GM21423 (cell line): ENCODE measurements around the gene NINJ1.

Experiments
- ATAC-seq: cut with Tn5 transposase; IDR thresholded peaks from one replicate; pipeline ENCODE4 v1.9.1; 2021; ENCODE audit warnings: mild to moderate bottlenecking, moderate library complexity; ENCODE audit not compliant: unreplicated experiment

The NINJ1 gene

GRCh38 chr9:93133681-93134014 lies 403 bp downstream of the NINJ1 start:
- no peak for ATAC-seq

GRCh38 chr9:93132946-93133680 lies 938 bp downstream of the NINJ1 start:
- ATAC-seq = peak; percentile 38

GRCh38 chr9:93132287-93132927 lies 1.6 kb downstream of the NINJ1 start:
- ATAC-seq = no peak

- no peak for ATAC-seq
Measured at GRCh38 chr9:93131599-93132286, 2.3 kb downstream of the NINJ1 start.

- no peak for ATAC-seq
Measured at GRCh38 chr9:93130861-93131481, 3.1 kb downstream of the NINJ1 start.

GRCh38 chr9:93129691-93130500 lies 4.2 kb downstream of the NINJ1 start:
- ATAC-seq = no peak

- no peak for ATAC-seq
Measured at GRCh38 chr9:93129286-93129685, 4.8 kb downstream of the NINJ1 start.

- ATAC-seq = no peak
Measured at GRCh38 chr9:93128715-93129224, 5.3 kb downstream of the NINJ1 start.

GRCh38 chr9:93128011-93128714 lies 5.9 kb downstream of the NINJ1 start:
- ATAC-seq = no peak

- no peak for ATAC-seq
Measured at GRCh38 chr9:93127395-93127911, 6.6 kb downstream of the NINJ1 start.

GRCh38 chr9:93126825-93127368 lies 7.2 kb downstream of the NINJ1 start:
- no peak for ATAC-seq

- no peak for ATAC-seq
Measured at GRCh38 chr9:93126151-93126781, 7.8 kb downstream of the NINJ1 start.

- ATAC-seq = no peak
Measured at GRCh38 chr9:93125331-93125894, 8.6 kb downstream of the NINJ1 start.

GRCh38 chr9:93124793-93125192 lies 9.3 kb downstream of the NINJ1 start:
- no peak for ATAC-seq

- no peak for ATAC-seq
Measured at GRCh38 chr9:93123561-93124283, 10.3 kb downstream of the NINJ1 start.

GRCh38 chr9:93122721-93123221 lies 11.3 kb downstream of the NINJ1 start:
- ATAC-seq = no peak

GRCh38 chr9:93121316-93122241 lies 12.5 kb downstream of the NINJ1 start:
- no peak for ATAC-seq
